H1 (cell line): ENCODE measurements around the gene PRKN. TPM values are rescaled to one million over a fixed set of nuclear protein-coding genes. Genes with fewer than 3 reads are reported as not detected.

ENCODE experiments used
- CTCF ChIA-PET: fragments of 300-600 bp; sonication (Branson Sonifier 250); formaldehyde crosslinking; loops from one replicate; lab custom pipeline; 2021; ENCODE audit not compliant: partially characterized antibody; lab: Charles Lee
- POLR2A ChIA-PET: fragments of 300-600 bp; sonication (Branson Sonifier 250); formaldehyde crosslinking; loops from one replicate; lab custom pipeline; 2021; ENCODE audit warnings: inconsistent platforms; ENCODE audit not compliant: partially characterized antibody; lab: Charles Lee
- DNase-seq, 2 experiments: peaks; one replicate each; pipeline versions ENCODE4 v3.0.0 to v3.0.0-alpha.2; 2010 to 2022; ENCODE audit warnings: low spot score in 2 of 2, low read depth in 1 of 2, mixed read lengths in 1 of 2
- FAIRE-seq: peaks from 2 replicates; lab custom pipeline; 2011; peaks lifted over from hg19 to GRCh38; lab: Jason Lieb, UNC
- H2AFZ ChIP-seq: 2 replicates; pipeline ENCODE4 v1.8.1; 2012; ENCODE audit warnings: low read length, inconsistent platforms
- H2AK5ac ChIP-seq: 2 replicates; pipeline ENCODE4 v1.6.1; 2013; ENCODE audit warnings: low read depth, low read length
- H2BK120ac ChIP-seq: replicated peaks from 2 replicates; pipeline ENCODE3; 2013; ENCODE audit warnings: low read depth, low read length, inconsistent platforms
- H2BK12ac ChIP-seq: 2 replicates; pipeline ENCODE4 v1.6.1; 2013; ENCODE audit warnings: low read depth, low read length
- H2BK15ac ChIP-seq: 2 replicates; pipeline ENCODE4 v1.6.1; 2013; ENCODE audit warnings: low read length
- H2BK20ac ChIP-seq: 2 replicates; pipeline ENCODE4 v1.6.1; 2013; ENCODE audit warnings: low read length
- H2BK5ac ChIP-seq: 2 replicates; pipeline ENCODE4 v1.6.1; 2013; ENCODE audit warnings: low read depth, low read length
- H3K14ac ChIP-seq: 2 replicates; pipeline ENCODE4 v1.6.1; 2013; ENCODE audit warnings: inconsistent platforms; ENCODE audit not compliant: insufficient read length
- H3K18ac ChIP-seq: 2 replicates; pipeline ENCODE4 v1.6.1; 2013; ENCODE audit warnings: low read length; ENCODE audit errors: extremely low read depth
- H3K23ac ChIP-seq: 2 replicates; pipeline ENCODE4 v1.6.1; 2013; ENCODE audit warnings: inconsistent platforms; ENCODE audit not compliant: insufficient read length
- H3K23me2 ChIP-seq: 2 replicates; pipeline ENCODE4 v1.6.1; 2013; ENCODE audit warnings: low read depth, low read length
- H3K27ac ChIP-seq: 2 replicates; pipeline ENCODE4 v1.6.1; 2011; ENCODE audit warnings: low read depth, low read length, inconsistent platforms
- H3K27me3 ChIP-seq, 4 experiments: replicated peaks in 1 of 4; 1 replicate in 1 of 4; 2 replicates in 3 of 4; pipeline versions ENCODE4 v1.6.1 to v1.8.1; 2011 to 2013; ENCODE audit warnings: low read length in 3 of 4, mild to moderate bottlenecking in 3 of 4, inconsistent platforms in 2 of 4, mixed read lengths in 2 of 4, moderate library complexity in 1 of 4; ENCODE audit not compliant: control insufficient read depth in 3 of 4, insufficient read depth in 3 of 4; ENCODE audit errors: extremely low read depth in 1 of 4
- H3K36me3 ChIP-seq, 4 experiments: 2 replicates each; pipeline versions ENCODE4 v1.6.1 to v1.8.1; 2011 to 2013; ENCODE audit warnings: mild to moderate bottlenecking in 4 of 4, low read length in 3 of 4, moderate library complexity in 2 of 4, control low read depth in 1 of 4, inconsistent platforms in 1 of 4; ENCODE audit not compliant: insufficient read depth in 4 of 4, control insufficient read depth in 2 of 4
- H3K4ac ChIP-seq: replicated peaks from 2 replicates; pipeline ENCODE3; 2013; ENCODE audit warnings: low read length, low read depth, mixed read lengths, inconsistent platforms; ENCODE audit not compliant: insufficient read length
- H3K4me1 ChIP-seq, 4 experiments: replicated peaks in 1 of 4; 1 replicate in 1 of 4; 2 replicates in 3 of 4; pipeline versions ENCODE4 v1.6.1 to v1.8.1; 2011 to 2013; ENCODE audit warnings: low read length in 3 of 4, inconsistent platforms in 2 of 4, mixed read lengths in 1 of 4; ENCODE audit not compliant: insufficient read depth in 4 of 4, control insufficient read depth in 3 of 4
- H3K4me2 ChIP-seq, 2 experiments: 2 replicates each; pipeline versions ENCODE4 v1.6.1 to v1.8.1; 2011 to 2013; ENCODE audit warnings: low read depth in 2 of 2, low read length in 2 of 2, control low read depth in 1 of 2, inconsistent platforms in 1 of 2, mild to moderate bottlenecking in 1 of 2; ENCODE audit not compliant: insufficient read depth in 1 of 2
- H3K4me3 ChIP-seq, 4 experiments: fragments of 200-600, 300-600 bp in 1 of 4; sonication (generic), shearing (Covaris generic), sonication (Bioruptor Twin) in 1 of 4; 2 replicates each; pipeline versions ENCODE4 v1.5.1 to v1.8.1; 2011 to 2016; ENCODE audit warnings: low read length in 4 of 4, low read depth in 3 of 4, control low read depth in 2 of 4, inconsistent platforms in 2 of 4, mild to moderate bottlenecking in 2 of 4, mixed read lengths in 1 of 4, moderate library complexity in 1 of 4; ENCODE audit not compliant: insufficient read depth in 2 of 4; ENCODE audit errors: extremely low read depth in 1 of 4
- H3K56ac ChIP-seq: replicated peaks from 2 replicates; pipeline ENCODE3; 2013; ENCODE audit warnings: low read depth, mild to moderate bottlenecking, mixed read lengths, low read length, inconsistent platforms; ENCODE audit not compliant: insufficient read length
- H3K79me1 ChIP-seq: 2 replicates; pipeline ENCODE4 v1.6.1; 2013; ENCODE audit warnings: low read depth, low read length, control low read depth
- H3K79me2 ChIP-seq, 2 experiments: 2 replicates each; pipeline versions ENCODE4 v1.6.1 to v1.8.1; 2012 to 2013; ENCODE audit warnings: low read length in 2 of 2, mild to moderate bottlenecking in 2 of 2, inconsistent platforms in 1 of 2; ENCODE audit not compliant: insufficient read depth in 2 of 2, control insufficient read depth in 1 of 2
- H3K9ac ChIP-seq, 4 experiments: replicated peaks in 1 of 4; 1 replicate in 1 of 4; 2 replicates in 3 of 4; pipeline versions ENCODE4 v1.6.1 to v1.8.1; 2011 to 2013; ENCODE audit warnings: low read depth in 3 of 4, low read length in 3 of 4, control low read depth in 2 of 4, mild to moderate bottlenecking in 2 of 4, moderate library complexity in 2 of 4, inconsistent platforms in 1 of 4; ENCODE audit errors: extremely low read depth in 1 of 4
- H3K9me3 ChIP-seq, 2 experiments: 2 replicates each; pipeline versions ENCODE4 v1.6.1 to v1.8.1; 2012 to 2013; ENCODE audit warnings: mild to moderate bottlenecking in 2 of 2, moderate library complexity in 2 of 2, control low read depth in 1 of 2, inconsistent platforms in 1 of 2, low read depth in 1 of 2, low read length in 1 of 2, mixed read lengths in 1 of 2; ENCODE audit not compliant: insufficient read depth in 2 of 2
- H4K20me1 ChIP-seq, 2 experiments: replicated peaks in 1 of 2; 2 replicates each; pipeline versions ENCODE3 to v1.8.1; 2011 to 2013; ENCODE audit warnings: inconsistent platforms in 2 of 2, low read length in 2 of 2, mild to moderate bottlenecking in 1 of 2; ENCODE audit not compliant: insufficient read depth in 2 of 2, control insufficient read depth in 1 of 2
- H4K5ac ChIP-seq: 2 replicates; pipeline ENCODE4 v1.6.1; 2013; ENCODE audit warnings: low read length, low read depth, mixed read lengths, inconsistent platforms; ENCODE audit not compliant: insufficient read length
- H4K8ac ChIP-seq: 2 replicates; pipeline ENCODE4 v1.8.0; 2013; ENCODE audit warnings: mild to moderate bottlenecking, moderate library complexity, low read length, inconsistent platforms; ENCODE audit not compliant: insufficient read depth; ENCODE audit errors: extremely low read depth
- H4K91ac ChIP-seq: replicated peaks from 2 replicates; pipeline ENCODE3; 2013; ENCODE audit warnings: low read length, mixed read lengths, inconsistent platforms; ENCODE audit not compliant: insufficient read length
- CBX5 ChIP-seq: fragments of 300-800, 300-1000 bp; sonication (generic); IDR thresholded peaks from 2 replicates; pipeline ENCODE4 v1.7.1; 2016; ENCODE audit warnings: antibody characterized with exemption, low read length, low read depth
- CHD2 ChIP-seq: IDR thresholded peaks from 2 replicates; pipeline ENCODE4 v1.6.1; 2012; ENCODE audit warnings: low read length, improper control_type of control experiment
- HDAC2 ChIP-seq, 2 experiments: fragments of 300-600 bp in 1 of 2; sonication (generic) in 1 of 2; IDR thresholded peaks; 2 replicates each; pipeline ENCODE4 v1.6.1; 2011 to 2012; ENCODE audit warnings: low read depth in 2 of 2, low read length in 2 of 2, mild to moderate bottlenecking in 2 of 2, moderate library complexity in 2 of 2, borderline replicate concordance in 1 of 2, inconsistent platforms in 1 of 2
- KDM1A ChIP-seq: fragments of 200-600, 300-600 bp; sonication (generic); IDR thresholded peaks from 2 replicates; pipeline ENCODE4 v1.7.1; 2016; ENCODE audit warnings: mild to moderate bottlenecking, low read length, borderline replicate concordance
- KDM5A ChIP-seq: fragments of 200-600 bp; IDR thresholded peaks from 2 replicates; pipeline ENCODE4 v1.7.1; 2012; ENCODE audit warnings: mild to moderate bottlenecking, low read length, inconsistent platforms, mixed read lengths
- NANOG ChIP-seq: IDR thresholded peaks from 2 replicates; pipeline ENCODE4 v1.6.1; 2011; ENCODE audit warnings: low read length, low read depth, mild to moderate bottlenecking, inconsistent platforms; ENCODE audit not compliant: insufficient read depth, poor library complexity, severe bottlenecking
- NRF1 ChIP-seq: IDR thresholded peaks from 2 replicates; pipeline ENCODE4 v1.6.1; 2011; ENCODE audit warnings: mild to moderate bottlenecking, low read depth, low read length, improper control_type of control experiment
- RBBP5 ChIP-seq: IDR thresholded peaks from 2 replicates; pipeline ENCODE4 v1.7.1; 2012; ENCODE audit warnings: low read depth, mild to moderate bottlenecking, inconsistent platforms, low read length, moderate library complexity, borderline replicate concordance
- SUZ12 ChIP-seq: fragments of 200-600 bp; sonication (generic); IDR thresholded peaks from 2 replicates; pipeline ENCODE4 v1.6.1; 2012; ENCODE audit warnings: mild to moderate bottlenecking, inconsistent platforms, low read length, moderate library complexity, mixed read lengths
- TAF7 ChIP-seq: optimal IDR thresholded peaks from 2 replicates; pipeline ENCODE3; 2011; ENCODE audit warnings: low read depth, mild to moderate bottlenecking, inconsistent platforms, low read length, moderate library complexity, borderline replicate concordance
- WGBS, 2 experiments: shearing (Covaris generic) in 1 of 2; methylation state at CpG; one replicate each; pipeline versions ENCODE4 v1.1.6 to v1.1.7; 2013 to 2015; ENCODE audit warnings: low lambda C conversion rate in 2 of 2, mixed read lengths in 2 of 2, inconsistent platforms in 1 of 2, low coverage in 1 of 2, missing lambda C conversion rate in 1 of 2; ENCODE audit not compliant: insufficient replicate concordance in 2 of 2, insufficient coverage in 1 of 2, insufficient read length in 1 of 2; ENCODE audit errors: extremely low coverage in 1 of 2, missing lambda C conversion rate in 1 of 2; 5-methylcytosine and 5-hydroxymethylcytosine counted together
- polyA plus RNA-seq, 7 experiments: library from polyadenylated mRNA; depleted of rRNA in 3 of 7; stranded (reverse) in 5 of 7; unstranded in 2 of 7; fragments of >200 nt in 5 of 7; fragments of 200-250 nt in 2 of 7; gene quantifications; 1 replicate in 5 of 7; 2 replicates in 1 of 7; 4 replicates in 1 of 7; pipeline versions ENCODE4 v1.2.1 to v1.2.3, GENCODE V29; 2011 to 2013; ENCODE audit warnings: missing spikeins in 2 of 7, mixed read lengths in 2 of 7
- total RNA-seq: library from RNA; stranded (reverse); fragmentation: NEBNext Ultra II Directional; extraction: Animal tissue kit (Norgen Biotek cat#: 25700); gene quantifications from 2 replicates; pipeline ENCODE4 v1.2.1, GENCODE V29; 2021
- TF ChIP-seq, protein P1 (sequence below), 3 experiments: IDR thresholded peaks; 1 replicate in 2 of 3; 2 replicates in 1 of 3; pipeline versions ENCODE4 v1.5.1 to v1.6.1; 2011; ENCODE audit warnings: low read length in 3 of 3, mild to moderate bottlenecking in 3 of 3, inconsistent platforms in 2 of 3, low read depth in 1 of 3, moderate library complexity in 1 of 3; ENCODE audit not compliant: insufficient read depth in 1 of 3; ENCODE audit errors: control extremely low read depth in 1 of 3

PRKN gene
- total and polyA plus RNA-seq, 2 of the 8 experiments (the other 6 are each of a cell fraction or from before 2014, with no cell fraction given): 0.13 to 0.29 TPM

DNA sequence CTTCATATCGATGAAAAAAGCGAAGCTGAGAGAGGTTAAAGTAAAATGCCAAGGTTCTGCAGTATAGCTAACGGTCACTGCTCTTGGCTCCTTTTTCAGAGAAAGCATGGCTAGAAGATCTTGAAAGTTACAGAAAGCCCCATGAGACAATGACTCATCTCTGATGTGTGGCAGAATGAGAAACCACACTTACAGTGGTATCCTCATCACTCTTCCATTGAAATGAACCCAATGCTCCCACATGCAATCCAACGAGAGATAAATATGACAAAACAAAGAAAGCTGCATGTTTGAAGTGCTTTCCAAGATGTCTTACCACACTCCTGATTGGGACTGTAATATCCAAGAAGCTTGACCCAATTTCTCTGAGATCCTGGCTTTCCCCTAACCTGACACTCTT lies 694.9 kb downstream of the PRKN start:
- no peaks in the 10 kb centered on the region for H3K79me1 ChIP-seq
- H3K23ac ChIP-seq: no peak overlapping the region
- H2BK15ac ChIP-seq: no peak overlapping the region
- WGBS, 2 experiments: 96% methylated on average over 4 of the region's 4 CpGs; no CpG with 5 or more reads in 1 of the 2 experiments
- no peak overlapping the region for H3K9ac ChIP-seq
- no peak overlapping the region for H2BK120ac ChIP-seq
- no peak overlapping the region for H4K5ac ChIP-seq
- no peak overlapping the region for H2BK5ac ChIP-seq
- no peak overlapping the region for H3K4me2 ChIP-seq
- no peak overlapping the region for H2BK12ac ChIP-seq
- peaks cover 0 to 3% of the 10 kb centered on the region in 2 experiments; a peak in 1 of 4 replicates for H3K9me3 ChIP-seq
- H3K36me3 ChIP-seq: no peaks in the 10 kb centered on the region
- CTCF ChIA-PET: interaction anchor here (0.7 to 1.1 kb wide), 2 partner anchors 16 to 92 kb away, joined by 3 read pairs; no protein-coding TSS in a partner anchor
- H3K27me3 ChIP-seq: no peaks in the 10 kb centered on the region
- no peaks in the 10 kb centered on the region for H4K20me1 ChIP-seq
- no peaks in the 10 kb centered on the region for H3K4me1 ChIP-seq
- H3K14ac ChIP-seq: no peak overlapping the region
- no peaks in the 10 kb centered on the region for H3K23me2 ChIP-seq
- peak overlapping the region; percentile 52; the same call in 1 of the 2 replicates for H2AFZ ChIP-seq
- H3K4me3 ChIP-seq: no peak overlapping the region
- FAIRE-seq (no peak), DNase-seq (no peak)
- POLR2A ChIA-PET: interaction anchor here (0.6 kb wide), 1 partner anchor 1702 kb away, joined by 3 read pairs; no protein-coding TSS in a partner anchor
- H2BK20ac ChIP-seq: no peak overlapping the region
- no peak overlapping the region for H2AK5ac ChIP-seq
- no peak overlapping the region for H4K8ac ChIP-seq
- H3K27ac ChIP-seq: no peak overlapping the region
- no peaks in the 10 kb centered on the region for H3K79me2 ChIP-seq
- H4K91ac ChIP-seq: no peak overlapping the region
- no peak overlapping the region for H3K18ac ChIP-seq
- no peak overlapping the region for H3K4ac ChIP-seq
- no peak overlapping the region for H3K56ac ChIP-seq
- TF ChIP-seq KDM5A (no peak), RBBP5 (no peak), NRF1 (no peak), CHD2 (no peak), CBX5 (no peak), KDM1A (no peak), HDAC2 (IDR thresholded peaks at IDR 0.05; ENCODE audit: borderline replicate concordance in 1 of 2, low read depth in 2 of 2, low read length in 2 of 2) (no peak), NANOG (no peak), TAF7 (no peak), SUZ12 (no peak)
- TF ChIP-seq, protein P1, sequence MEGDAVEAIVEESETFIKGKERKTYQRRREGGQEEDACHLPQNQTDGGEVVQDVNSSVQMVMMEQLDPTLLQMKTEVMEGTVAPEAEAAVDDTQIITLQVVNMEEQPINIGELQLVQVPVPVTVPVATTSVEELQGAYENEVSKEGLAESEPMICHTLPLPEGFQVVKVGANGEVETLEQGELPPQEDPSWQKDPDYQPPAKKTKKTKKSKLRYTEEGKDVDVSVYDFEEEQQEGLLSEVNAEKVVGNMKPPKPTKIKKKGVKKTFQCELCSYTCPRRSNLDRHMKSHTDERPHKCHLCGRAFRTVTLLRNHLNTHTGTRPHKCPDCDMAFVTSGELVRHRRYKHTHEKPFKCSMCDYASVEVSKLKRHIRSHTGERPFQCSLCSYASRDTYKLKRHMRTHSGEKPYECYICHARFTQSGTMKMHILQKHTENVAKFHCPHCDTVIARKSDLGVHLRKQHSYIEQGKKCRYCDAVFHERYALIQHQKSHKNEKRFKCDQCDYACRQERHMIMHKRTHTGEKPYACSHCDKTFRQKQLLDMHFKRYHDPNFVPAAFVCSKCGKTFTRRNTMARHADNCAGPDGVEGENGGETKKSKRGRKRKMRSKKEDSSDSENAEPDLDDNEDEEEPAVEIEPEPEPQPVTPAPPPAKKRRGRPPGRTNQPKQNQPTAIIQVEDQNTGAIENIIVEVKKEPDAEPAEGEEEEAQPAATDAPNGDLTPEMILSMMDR (IDR thresholded peaks at IDR 0.05; ENCODE audit: control extremely low read depth in 1 of 3, insufficient read depth in 1 of 3, low read depth in 1 of 3, low read length in 3 of 3): no peak
